Fibroblast of skin of left biceps (primary cell): Measurements from ENCODE around the gene TP53I13.

Experiments used
- DNase-seq, 2 experiments: peaks; one replicate each; pipeline ENCODE4 v3.0.0-alpha.2; 2013; ENCODE audit warnings: low read depth in 2 of 2

The TP53I13 gene

DNA sequence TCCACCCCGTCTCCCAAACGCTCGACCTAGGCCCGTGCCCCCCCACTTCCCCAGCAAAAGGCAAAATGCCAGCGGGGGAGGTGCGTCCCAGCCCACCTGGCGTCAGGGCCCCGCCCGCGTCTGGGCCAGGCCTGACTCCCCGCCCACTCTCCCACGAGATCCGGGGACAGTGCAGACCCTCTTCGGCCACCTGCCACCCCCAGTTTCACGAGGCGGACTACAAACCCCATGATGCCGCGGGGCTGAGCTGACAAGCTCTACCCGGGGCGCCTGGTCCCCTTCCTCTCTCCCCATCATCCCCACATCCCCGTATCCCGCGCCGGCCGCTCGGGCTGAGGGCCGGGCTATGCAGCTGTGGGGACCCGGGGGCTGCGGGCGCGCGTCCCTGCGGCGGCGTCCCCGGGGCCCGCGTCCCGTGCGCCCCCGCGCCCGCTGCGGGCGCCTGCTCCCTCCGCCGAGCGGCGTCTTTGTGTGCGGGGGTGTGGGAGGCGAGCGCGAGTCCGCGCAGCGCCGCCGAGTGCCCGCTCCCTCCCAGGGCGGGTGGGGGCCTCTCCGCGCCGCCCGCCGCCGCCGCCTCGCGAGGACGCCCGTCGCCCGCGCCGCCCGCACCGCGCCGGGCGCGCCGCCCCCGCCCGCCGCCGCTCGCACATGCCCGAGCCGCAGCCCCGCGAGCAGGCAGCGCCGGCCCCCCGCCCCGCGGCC is 24.5 kb downstream of the TP53I13 start, which contains the start of gene ANKRD13B:
Gene ANKRD13B (plus strand): TSS at position 283 of the 702 bp plus-strand sequence. CDS start 490 bp downstream, outside the sequence.
- no peak for DNase-seq

DNA sequence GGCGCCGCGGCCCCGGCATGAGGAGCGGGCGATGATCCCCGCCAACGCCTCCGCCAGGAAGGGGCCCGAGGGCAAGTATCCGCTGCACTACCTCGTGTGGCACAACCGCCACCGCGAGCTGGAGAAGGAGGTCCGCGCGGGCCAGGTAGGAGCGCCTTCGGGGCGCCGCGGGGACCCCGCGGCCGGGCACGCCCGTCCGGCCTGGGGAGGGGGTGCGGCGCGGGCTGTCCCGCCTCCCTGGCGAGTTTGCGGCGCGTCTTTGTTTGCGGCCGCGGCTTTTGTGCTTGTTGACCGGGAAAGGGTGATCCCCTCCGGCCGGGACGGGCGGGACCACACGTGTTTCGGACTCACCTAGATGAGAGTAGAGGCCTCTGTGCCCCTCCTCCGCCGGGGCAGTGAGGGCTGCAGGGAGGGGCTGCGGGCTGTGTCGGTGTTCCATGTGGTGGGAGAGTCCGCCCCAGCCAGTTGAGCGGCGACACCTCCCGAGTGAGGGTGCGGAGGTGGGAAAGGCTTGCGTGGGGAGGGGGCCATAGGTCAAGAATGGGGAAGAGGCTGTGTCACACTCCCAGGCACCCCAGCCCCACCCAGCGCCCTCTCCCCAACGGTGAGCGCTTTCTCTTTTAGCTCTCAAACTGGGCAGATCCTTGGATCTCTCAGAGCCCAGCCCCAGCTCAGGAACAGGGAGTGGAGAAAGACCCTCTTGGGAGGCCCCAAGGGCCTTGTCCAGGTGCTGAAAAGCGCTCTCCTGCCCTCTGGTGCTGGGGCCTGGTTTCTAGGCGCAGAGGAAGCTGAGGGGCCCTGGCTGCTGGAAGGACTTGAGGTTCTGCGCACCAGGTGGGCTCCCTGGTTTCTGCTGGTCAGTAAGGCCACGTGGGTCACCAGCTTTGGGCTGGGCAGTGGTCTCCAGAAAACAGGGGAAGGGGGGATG is 25.4 kb downstream of the TP53I13 start:
- no peak for DNase-seq

GRCh38 chr17:29594519-29595090 is 26.1 kb downstream of the TP53I13 start:
- no peak for DNase-seq

DNA sequence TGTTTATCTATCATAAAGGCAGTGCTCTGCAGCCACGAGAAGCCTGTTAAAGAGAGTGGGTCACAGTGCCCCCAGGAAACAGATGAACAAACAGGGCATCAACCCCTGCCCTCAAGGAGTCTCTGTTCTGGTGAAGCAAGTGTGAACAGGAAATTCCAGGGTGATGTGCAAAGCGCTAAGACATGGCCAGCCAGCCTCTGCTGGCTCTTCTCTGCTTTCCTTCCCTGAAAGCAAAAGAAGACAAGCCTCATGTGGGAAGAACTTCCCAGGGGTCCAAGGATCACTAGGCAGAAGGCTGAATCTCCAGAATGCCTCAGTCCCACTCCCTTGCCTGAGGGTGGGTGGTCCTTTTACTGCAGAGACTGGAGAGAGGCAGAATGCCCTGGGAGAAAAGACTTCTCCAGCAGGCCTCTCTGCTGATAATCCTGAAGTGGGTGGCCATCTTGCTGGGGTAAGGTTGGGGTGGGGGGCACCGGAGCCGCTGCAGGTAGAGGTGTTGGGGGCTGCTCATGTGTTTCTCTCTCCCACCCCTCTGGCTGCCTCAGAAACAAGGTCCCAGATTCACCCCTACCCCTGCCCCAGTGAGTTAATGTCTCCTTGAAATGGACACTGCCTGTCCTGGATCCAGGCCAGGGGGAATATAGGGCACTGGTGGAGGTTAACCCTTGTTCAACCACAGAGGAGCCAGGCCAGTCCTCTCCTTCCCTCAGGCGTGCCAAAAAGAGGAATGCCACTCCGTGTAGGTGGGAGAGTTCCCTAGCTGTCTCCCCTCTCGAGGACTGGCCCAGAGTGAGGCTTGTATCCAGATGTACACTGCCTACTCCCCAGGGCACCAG is 26.8 kb downstream of the TP53I13 start:
- DNase-seq, result no peak

- no peak for DNase-seq
Measured at GRCh38 chr17:29595943-29596774, 27.7 kb downstream of the TP53I13 start.

- DNase-seq, result no peak
Measured at GRCh38 chr17:29596811-29597210, 28.3 kb downstream of the TP53I13 start.

DNA sequence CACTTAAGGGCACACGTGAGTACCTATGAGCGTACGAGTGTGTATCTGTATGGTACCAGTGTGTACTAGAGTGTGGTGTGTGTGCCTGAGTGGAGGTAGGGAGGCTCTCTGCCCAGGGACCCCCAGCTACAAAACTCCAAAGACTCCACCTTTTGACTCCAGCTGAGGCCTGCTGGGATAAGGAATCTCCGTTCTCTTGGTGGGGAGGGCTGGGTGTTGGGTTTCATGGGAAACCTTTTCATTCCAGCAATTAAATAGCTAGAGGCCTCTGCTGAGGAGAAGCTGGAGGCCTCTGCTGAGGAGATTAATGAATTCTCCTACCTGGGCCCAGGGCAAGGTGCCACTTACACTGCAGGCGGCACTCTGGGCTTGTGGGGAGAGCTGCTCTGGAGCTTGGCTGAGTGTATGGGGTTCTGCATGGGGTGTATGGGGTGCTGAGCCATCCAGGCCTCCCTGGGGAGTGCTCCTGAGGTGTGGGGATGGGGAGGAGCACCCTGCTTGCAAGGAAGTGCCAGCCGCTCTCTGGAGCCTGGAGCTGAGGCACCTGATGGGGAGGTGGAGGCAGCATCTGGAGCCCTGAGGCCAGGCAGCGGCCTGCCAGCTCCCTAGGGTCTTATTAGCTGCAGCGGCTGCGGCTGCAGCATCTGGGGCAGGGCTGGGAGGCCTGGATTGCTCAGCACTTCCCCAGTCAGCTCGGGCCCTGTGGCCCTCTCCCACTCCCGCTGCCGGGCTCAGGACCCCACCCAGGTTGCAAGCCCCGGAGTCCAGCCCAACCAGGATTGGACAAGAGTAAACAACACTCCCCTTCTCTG is 29.1 kb downstream of the TP53I13 start:
- no peak for DNase-seq

GRCh38 chr17:29603109-29603674 is 34.7 kb downstream of the TP53I13 start:
- DNase-seq, result no peak

DNA sequence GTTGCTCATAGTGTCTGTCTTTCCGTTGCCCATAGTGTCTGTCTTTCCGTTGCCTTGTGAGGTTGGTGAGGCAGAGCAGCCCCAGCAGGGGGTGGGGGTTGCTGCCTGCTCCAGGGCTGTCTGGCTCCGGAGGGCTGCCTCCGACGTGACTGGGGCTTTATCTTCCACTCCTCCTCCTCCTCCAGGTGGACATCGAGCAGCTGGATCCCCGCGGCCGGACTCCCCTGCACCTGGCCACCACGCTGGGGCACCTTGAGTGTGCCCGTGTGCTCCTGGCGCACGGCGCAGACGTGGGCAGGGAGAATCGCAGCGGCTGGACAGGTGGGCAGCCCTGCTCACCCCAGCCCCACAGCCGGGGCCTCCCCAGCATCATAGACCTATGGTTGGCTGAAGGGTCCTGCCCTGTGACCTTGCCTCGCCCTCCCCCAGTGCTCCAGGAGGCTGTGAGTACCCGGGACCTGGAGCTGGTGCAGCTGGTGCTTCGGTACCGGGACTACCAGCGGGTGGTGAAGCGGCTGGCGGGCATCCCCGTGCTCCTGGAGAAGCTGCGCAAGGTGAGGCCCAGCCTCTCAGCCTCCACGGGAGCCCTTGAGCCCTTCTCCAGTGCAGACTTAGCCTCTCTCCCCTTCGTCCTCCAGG is 39.2 kb downstream of the TP53I13 start:
- no peak for DNase-seq

DNA sequence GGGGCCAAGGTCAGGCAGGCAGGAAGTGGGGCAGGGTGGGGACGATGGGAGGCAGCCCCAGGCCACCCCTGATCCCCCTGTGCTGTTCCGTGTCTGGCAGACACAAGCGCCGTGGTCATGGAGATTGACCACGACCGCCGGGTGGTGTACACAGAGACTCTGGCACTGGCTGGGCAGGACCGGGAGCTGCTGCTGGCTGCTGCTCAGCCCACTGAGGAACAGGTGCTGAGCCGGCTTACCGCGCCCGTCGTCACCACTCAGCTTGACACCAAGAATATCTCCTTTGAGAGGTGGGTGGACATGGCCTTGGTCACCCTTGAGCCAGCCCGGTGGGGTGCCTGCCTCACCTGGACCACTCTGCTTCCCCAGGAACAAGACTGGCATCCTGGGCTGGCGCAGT is 40.5 kb downstream of the TP53I13 start:
- DNase-seq, result no peak

DNA sequence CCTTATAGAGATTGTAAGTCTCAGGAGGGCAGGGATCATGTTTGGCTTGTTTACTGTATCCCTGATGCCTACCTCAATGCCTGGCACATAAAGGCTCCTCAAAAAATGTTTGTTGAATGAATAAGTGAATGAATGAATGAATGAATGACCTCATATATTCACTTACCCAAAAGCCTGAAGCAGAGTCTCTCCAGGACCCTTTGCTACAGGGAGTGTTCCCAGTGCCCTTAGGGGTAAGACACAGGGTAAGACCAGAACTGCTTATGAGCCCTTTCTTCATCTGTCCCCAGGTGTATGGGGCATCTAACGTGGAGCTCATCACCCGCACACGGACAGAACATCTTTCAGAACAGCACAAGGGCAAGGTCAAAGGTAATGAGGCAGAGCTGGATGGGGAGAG is 41.9 kb downstream of the TP53I13 start:
- DNase-seq, result no peak

- no peak for DNase-seq
Measured at GRCh38 chr17:29611351-29612093, 43.0 kb downstream of the TP53I13 start.

DNA sequence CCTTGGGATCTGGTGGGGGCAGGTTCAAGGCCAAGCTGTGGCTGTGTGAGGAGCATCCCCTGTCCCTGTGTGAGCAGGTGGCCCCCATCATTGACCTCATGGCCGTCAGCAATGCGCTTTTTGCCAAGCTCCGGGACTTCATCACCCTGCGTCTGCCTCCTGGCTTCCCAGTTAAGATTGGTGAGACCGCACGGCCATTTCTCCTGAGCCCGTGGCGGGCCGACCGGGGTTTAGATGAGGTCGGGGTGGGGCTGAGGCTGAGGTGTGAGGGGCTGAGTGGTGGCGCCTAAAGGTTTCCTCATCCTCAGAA is 43.5 kb downstream of the TP53I13 start:
- DNase-seq, result no peak

GRCh38 chr17:29612404-29613280 is 44.1 kb downstream of the TP53I13 start:
- DNase-seq, result no peak

- peak; percentile 66 to 67 for DNase-seq
Measured at GRCh38 chr17:29613352-29613837, 44.9 kb downstream of the TP53I13 start.

- no peak for DNase-seq
Measured at GRCh38 chr17:29613856-29614255, 45.4 kb downstream of the TP53I13 start.

DNA sequence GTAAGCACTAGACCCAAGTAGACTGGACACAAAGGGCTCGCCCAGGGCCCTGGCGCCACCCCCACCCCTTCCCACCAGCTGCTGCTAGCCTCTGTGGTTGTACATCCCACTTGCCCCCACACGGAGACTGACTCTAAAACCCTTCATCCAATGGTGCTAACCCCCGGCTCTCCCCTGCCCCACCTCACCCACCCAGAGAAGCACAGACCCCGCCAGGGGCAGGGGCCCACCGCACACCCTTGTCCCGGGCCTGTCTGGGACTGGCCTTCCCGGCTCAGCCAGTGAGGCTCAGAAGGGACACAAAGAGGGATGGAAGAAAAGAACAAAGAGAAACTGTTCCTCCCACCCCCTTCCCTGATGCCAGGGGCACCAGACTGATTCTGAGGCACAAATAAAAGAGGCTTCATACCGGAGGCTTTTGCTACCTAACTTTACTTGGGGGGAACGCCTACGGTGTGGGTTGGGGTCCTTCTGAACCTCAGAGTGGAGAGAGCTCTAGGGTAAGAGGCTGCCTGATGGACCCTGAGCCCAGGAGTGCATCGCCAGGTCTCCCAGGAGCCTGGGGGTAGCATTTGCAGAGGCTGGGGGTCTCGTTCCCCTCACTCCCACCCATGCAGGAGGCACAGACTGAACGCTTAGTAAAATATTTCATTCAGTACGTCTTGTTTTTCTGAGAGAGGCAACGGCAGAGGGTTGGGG is 46.0 kb downstream of the TP53I13 start:
- DNase-seq, result no peak
